ENCODE data around the gene DRAM2.

Gene DRAM2

GRCh38 chr1:111175349-111175748, 35.5 kb upstream of the DRAM2 start:
- no peak for DNase-seq (ENCODE audit: low read depth)
- no peak overlapping the region for H3K4me3 ChIP-seq (ENCODE audit: low read length)
- no peak for TF ChIP-seq CTCF (conservative IDR thresholded peaks at IDR 0.05; ENCODE audit: low read depth, low read length)

GRCh38 chr1:111174070-111174469, 34.2 kb upstream of the DRAM2 start:
- H3K4me3 ChIP-seq (ENCODE audit: low read length): no peak overlapping the region
- no peak for DNase-seq (ENCODE audit: low read depth)
- no peak for TF ChIP-seq CTCF (conservative IDR thresholded peaks at IDR 0.05; ENCODE audit: low read depth, low read length)

DNA sequence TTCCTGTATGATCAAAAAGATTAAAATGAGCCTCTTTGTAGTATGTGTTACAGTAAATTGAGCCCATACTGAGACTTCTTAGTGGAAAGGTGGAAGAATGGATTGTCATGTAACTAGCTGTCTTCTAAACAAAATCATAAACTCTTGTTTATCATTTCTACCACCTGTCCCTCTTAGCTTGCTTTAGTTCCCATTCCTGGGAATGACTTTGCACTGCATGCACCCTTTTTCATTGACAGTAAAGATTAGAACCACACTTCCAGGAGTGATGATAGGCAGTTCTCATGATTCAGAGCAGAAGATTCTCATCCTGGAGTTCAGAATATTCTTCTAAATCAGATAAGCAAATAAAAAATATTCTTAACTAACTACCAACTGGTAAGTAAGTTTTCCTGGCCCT, 32.6 kb upstream of the DRAM2 start:
- no peak for DNase-seq (ENCODE audit: low read depth)
- TF ChIP-seq CTCF (conservative IDR thresholded peaks at IDR 0.05; ENCODE audit: low read depth, low read length): no peak
- no peak overlapping the region for H3K4me3 ChIP-seq (ENCODE audit: low read length)

GRCh38 chr1:111164151-111164550, 24.3 kb upstream of the DRAM2 start:
- no peak overlapping the region for H3K4me3 ChIP-seq (ENCODE audit: low read length)
- no peak for TF ChIP-seq CTCF (conservative IDR thresholded peaks at IDR 0.05; ENCODE audit: low read depth, low read length)
- DNase-seq (ENCODE audit: low read depth): no peak

DNA sequence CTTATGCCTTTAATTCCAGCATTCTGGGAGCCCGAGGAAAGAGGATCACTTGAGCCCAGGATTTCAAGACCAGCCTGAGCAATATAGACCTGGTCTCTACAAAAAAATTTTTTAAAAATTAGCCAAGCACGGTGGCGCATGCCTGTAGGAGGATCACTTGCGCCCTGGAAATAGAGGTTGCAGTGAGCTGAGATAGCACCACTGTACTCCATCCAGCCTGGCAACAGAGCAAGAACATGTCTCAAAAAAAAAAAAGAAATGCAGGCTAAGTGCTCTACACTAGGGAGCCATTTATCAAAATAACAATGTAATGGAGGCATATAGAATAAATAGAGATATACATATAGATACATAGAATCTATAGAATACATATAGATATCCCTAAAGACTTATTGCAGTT, 23.5 kb upstream of the DRAM2 start:
- TF ChIP-seq CTCF (conservative IDR thresholded peaks at IDR 0.05; ENCODE audit: low read depth, low read length): no peak
- DNase-seq (ENCODE audit: low read depth): no peak
- H3K4me3 ChIP-seq (ENCODE audit: low read length): no peak overlapping the region

GRCh38 chr1:111162488-111162880, 22.6 kb upstream of the DRAM2 start:
- TF ChIP-seq CTCF (conservative IDR thresholded peaks at IDR 0.05; ENCODE audit: low read depth, low read length): no peak
- H3K4me3 ChIP-seq (ENCODE audit: low read length): no peak overlapping the region
- no peak for DNase-seq (ENCODE audit: low read depth)

GRCh38 chr1:111161843-111162487, 22.1 kb upstream of the DRAM2 start:
- DNase-seq (ENCODE audit: low read depth): no peak

More at GRCh38 chr1:111161843-111162487, 22.1 kb upstream of the DRAM2 start:
- H3K4me3 ChIP-seq (ENCODE audit: low read length): no peak overlapping the region
- no peak for TF ChIP-seq CTCF (conservative IDR thresholded peaks at IDR 0.05; ENCODE audit: low read depth, low read length)

Data from retinal pigment epithelial cell (primary cell).